Large intestine (tissue), 3 donors: ENCODE data around the gene NOS1. TPM values are rescaled to one million over a fixed set of nuclear protein-coding genes. Genes with fewer than 3 reads are reported as not detected.
"Not testable (repeated sequence)": the region's sequence is repeated elsewhere in the genome, so short reads cannot be mapped to it uniquely, and the experiment has no call there.

ENCODE experiments used
- DNase-seq, 2 donors: peaks; one replicate each; pipeline versions ENCODE4 v3.0.0 to v3.0.0-alpha.2; 2013
- H3K27ac ChIP-seq: one replicate; pipeline ENCODE4 v1.5.1; 2013; ENCODE audit warnings: low read length
- H3K27me3 ChIP-seq: 2 replicates; pipeline ENCODE4 v1.6.1; 2013; ENCODE audit warnings: low read length; ENCODE audit not compliant: control insufficient read depth, insufficient read depth
- H3K36me3 ChIP-seq: 2 replicates; pipeline ENCODE4 v1.6.1; 2013; ENCODE audit warnings: low read length; ENCODE audit not compliant: control insufficient read depth, insufficient read depth
- H3K4me1 ChIP-seq: one replicate; pipeline ENCODE4 v1.6.1; 2013; ENCODE audit warnings: low read length; ENCODE audit not compliant: control insufficient read depth, insufficient read depth
- H3K4me3 ChIP-seq: one replicate; pipeline ENCODE4 v1.5.1; 2013; ENCODE audit warnings: low read length
- H3K9me3 ChIP-seq: one replicate; pipeline ENCODE4 v1.6.1; 2013; ENCODE audit warnings: mild to moderate bottlenecking, low read depth, low read length, moderate library complexity; ENCODE audit not compliant: control insufficient read depth
- WGBS: methylation state at CpG from one replicate; pipeline ENCODE4 v1.1.5; 2013; ENCODE audit warnings: low lambda C conversion rate; ENCODE audit not compliant: insufficient coverage; 5-methylcytosine and 5-hydroxymethylcytosine counted together
- polyA plus RNA-seq: library from polyadenylated mRNA; unstranded; fragments of 120-200 nt; gene quantifications from one replicate; pipeline ENCODE4 v1.2.1, GENCODE V29; 2013

Gene NOS1
- polyA plus RNA-seq, 1 donor, result 11.5 TPM

DNA sequence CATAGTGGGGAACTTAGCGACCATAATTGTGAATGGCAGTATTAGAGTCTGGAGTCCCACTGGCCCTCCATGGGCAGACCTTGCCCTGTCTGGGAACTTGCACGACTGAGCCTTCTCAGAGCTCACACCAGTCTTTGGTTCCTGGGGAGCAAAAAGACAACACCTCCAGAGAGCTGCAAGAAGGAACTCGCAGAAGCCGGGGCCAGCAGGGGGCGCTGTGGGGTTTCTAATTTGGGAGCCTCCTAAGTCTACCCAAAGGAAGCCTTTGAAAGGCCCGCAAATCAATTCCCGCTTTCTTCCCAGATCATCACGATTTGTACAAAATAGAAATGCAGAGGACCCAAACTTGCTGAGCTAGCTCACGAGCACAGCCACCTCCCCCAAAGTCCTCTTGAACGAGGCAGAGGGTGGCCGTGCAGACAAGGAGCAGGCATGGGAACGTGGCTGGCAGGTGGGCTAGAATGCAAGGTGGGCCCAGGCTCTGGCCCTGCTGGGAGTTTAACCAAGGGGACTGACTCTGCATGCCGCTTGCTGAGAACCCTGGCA lies 124.9 kb downstream of the NOS1 start:
- Histone ChIP-seq H3K36me3 (no peaks in the 10 kb centered on the region), H3K4me3 (no peak overlapping the region)
- WGBS, result no CpG with 5 or more reads among the region's 13 CpGs

GRCh38 chr12:117235261-117235660 lies 126.2 kb downstream of the NOS1 start:
- DNase-seq, result no peak
- peaks cover 18% of the 10 kb centered on the region for H3K27me3 ChIP-seq
- WGBS, result no CpG with 5 or more reads among the region's 2 CpGs
- H3K9me3 ChIP-seq, result no peaks in the 10 kb centered on the region
- H3K4me1 ChIP-seq, result no peaks in the 10 kb centered on the region
- H3K36me3 ChIP-seq, result no peaks in the 10 kb centered on the region
- no peak overlapping the region for H3K4me3 ChIP-seq
- no peak overlapping the region for H3K27ac ChIP-seq

More for the DNA sequence above, 124.9 kb downstream of the NOS1 start:
- Histone ChIP-seq H3K27ac (no peak overlapping the region), H3K9me3 (no peaks in the 10 kb centered on the region), H3K4me1 (no peaks in the 10 kb centered on the region), H3K27me3 (peaks cover 18% of the 10 kb centered on the region)
- peak; percentile 19 to 33 for DNase-seq

DNA sequence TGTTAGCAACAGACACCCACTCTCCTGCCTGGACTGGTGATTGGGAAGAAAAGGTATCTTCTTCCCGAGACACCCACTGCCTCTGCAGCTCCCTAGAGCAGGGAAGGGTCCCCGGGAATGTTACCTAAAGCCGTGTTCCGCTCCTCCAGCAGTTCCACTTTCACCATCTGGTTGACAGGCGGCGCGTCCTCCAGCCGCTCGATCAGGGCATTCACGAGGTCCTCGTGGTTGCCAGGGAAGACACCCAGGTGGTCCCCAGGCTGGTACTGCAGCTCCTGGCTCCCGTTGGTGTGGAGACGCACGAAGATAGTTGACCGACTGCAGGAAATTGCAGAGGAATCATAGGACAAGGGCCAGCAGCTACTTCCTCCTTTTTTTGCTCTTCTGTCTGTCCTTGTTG lies 127.0 kb downstream of the NOS1 start:
- Histone ChIP-seq H3K4me1 (no peaks in the 10 kb centered on the region), H3K27me3 (peaks cover 18% of the 10 kb centered on the region), H3K9me3 (no peaks in the 10 kb centered on the region), H3K36me3 (no peaks in the 10 kb centered on the region), H3K4me3 (no peak overlapping the region), H3K27ac (no peak overlapping the region)
- DNase-seq, result no peak
- WGBS, result no CpG with 5 or more reads among the region's 15 CpGs

- no peaks in the 10 kb centered on the region for H3K9me3 ChIP-seq
- no peak for DNase-seq
- no peak overlapping the region for H3K27ac ChIP-seq
- H3K4me1 ChIP-seq, result no peaks in the 10 kb centered on the region
- no peak overlapping the region for H3K4me3 ChIP-seq
- peaks cover 11% of the 10 kb centered on the region for H3K27me3 ChIP-seq
- WGBS, result no CpG with 5 or more reads among the region's 11 CpGs
- no peaks in the 10 kb centered on the region for H3K36me3 ChIP-seq
Observed at GRCh38 chr12:117231750-117232149, 129.7 kb downstream of the NOS1 start.

- Histone ChIP-seq H3K36me3 (no peaks in the 10 kb centered on the region), H3K4me3 (no peak overlapping the region), H3K27me3 (peaks cover 4% of the 10 kb centered on the region), H3K4me1 (no peaks in the 10 kb centered on the region), H3K27ac (no peak overlapping the region), H3K9me3 (no peaks in the 10 kb centered on the region)
- DNase-seq, result no peak
- WGBS, result no CpG with 5 or more reads among the region's 2 CpGs
Observed at GRCh38 chr12:117228239-117228638, 133.2 kb downstream of the NOS1 start.

GRCh38 chr12:117227000-117227653 lies 134.3 kb downstream of the NOS1 start:
- no CpG with 5 or more reads among the region's 12 CpGs for WGBS
- no peak for DNase-seq

GRCh38 chr12:117226505-117226904 lies 134.9 kb downstream of the NOS1 start:
- DNase-seq, result no peak
- no peaks in the 10 kb centered on the region for H3K4me1 ChIP-seq
- no peaks in the 10 kb centered on the region for H3K36me3 ChIP-seq
- no peaks in the 10 kb centered on the region for H3K9me3 ChIP-seq
- no peak overlapping the region for H3K27ac ChIP-seq
- no peaks in the 10 kb centered on the region for H3K27me3 ChIP-seq
- H3K4me3 ChIP-seq, result no peak overlapping the region
- no CpG with 5 or more reads among the region's 10 CpGs for WGBS

More at GRCh38 chr12:117227000-117227653, 134.3 kb downstream of the NOS1 start:
- Histone ChIP-seq H3K4me3 (no peak overlapping the region), H3K36me3 (no peaks in the 10 kb centered on the region), H3K9me3 (no peaks in the 10 kb centered on the region), H3K27me3 (peaks cover 4% of the 10 kb centered on the region), H3K4me1 (no peaks in the 10 kb centered on the region), H3K27ac (no peak overlapping the region)

DNA sequence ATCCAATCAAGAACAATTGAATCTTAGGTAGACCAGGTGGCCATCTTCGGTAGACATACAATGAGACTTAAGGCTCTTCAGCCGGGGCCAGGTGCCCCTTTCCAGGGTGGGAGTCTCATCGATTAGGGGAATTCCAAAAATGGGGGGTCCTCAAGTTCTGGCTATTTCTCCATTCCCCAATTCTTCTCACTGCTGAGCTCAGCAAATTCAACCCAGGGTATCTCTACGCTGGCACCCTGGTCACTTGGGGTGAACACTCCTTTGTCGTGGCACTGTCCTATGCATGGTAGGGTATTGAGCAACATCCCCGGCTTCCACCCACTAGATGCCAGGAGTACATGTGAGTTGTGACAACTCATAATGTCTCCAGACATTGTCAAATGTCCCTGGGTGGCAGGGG lies 136.2 kb downstream of the NOS1 start:
- Histone ChIP-seq H3K9me3 (no peaks in the 10 kb centered on the region), H3K27me3 (peaks cover 3% of the 10 kb centered on the region), H3K27ac (no peak overlapping the region), H3K4me1 (no peaks in the 10 kb centered on the region), H3K36me3 (no peaks in the 10 kb centered on the region), H3K4me3 (no peak overlapping the region)
- no peak for DNase-seq
- 100% methylated on average over 1 of the region's 6 CpGs for WGBS

GRCh38 chr12:117220947-117221346 lies 140.5 kb downstream of the NOS1 start:
- H3K27ac ChIP-seq, H3K9me3 ChIP-seq, H3K4me3 ChIP-seq, H3K27me3 ChIP-seq, H3K36me3 ChIP-seq, DNase-seq, H3K4me1 ChIP-seq: not testable (repeated sequence)
- 75% methylated on average over 1 of the region's 5 CpGs for WGBS

- Histone ChIP-seq H3K27me3 (peaks cover 11% of the 10 kb centered on the region), H3K4me1 (no peaks in the 10 kb centered on the region), H3K27ac (no peak overlapping the region), H3K9me3 (no peaks in the 10 kb centered on the region), H3K36me3 (no peaks in the 10 kb centered on the region), H3K4me3 (no peak overlapping the region)
- no peak for DNase-seq
- no CpG with 5 or more reads among the region's 7 CpGs for WGBS
Observed at GRCh38 chr12:117218149-117218548, 143.3 kb downstream of the NOS1 start.

GRCh38 chr12:117216686-117217085 lies 144.7 kb downstream of the NOS1 start:
- DNase-seq, result no peak

More at GRCh38 chr12:117216686-117217085, 144.7 kb downstream of the NOS1 start:
- H3K4me3 ChIP-seq, result no peak overlapping the region
- no peaks in the 10 kb centered on the region for H3K9me3 ChIP-seq
- no peaks in the 10 kb centered on the region for H3K4me1 ChIP-seq
- peaks cover 11% of the 10 kb centered on the region for H3K27me3 ChIP-seq
- 100% methylated on average over 1 of the region's 5 CpGs for WGBS
- no peak overlapping the region for H3K27ac ChIP-seq
- no peaks in the 10 kb centered on the region for H3K36me3 ChIP-seq
